ENCODE data around the gene RNF186.

DNA sequence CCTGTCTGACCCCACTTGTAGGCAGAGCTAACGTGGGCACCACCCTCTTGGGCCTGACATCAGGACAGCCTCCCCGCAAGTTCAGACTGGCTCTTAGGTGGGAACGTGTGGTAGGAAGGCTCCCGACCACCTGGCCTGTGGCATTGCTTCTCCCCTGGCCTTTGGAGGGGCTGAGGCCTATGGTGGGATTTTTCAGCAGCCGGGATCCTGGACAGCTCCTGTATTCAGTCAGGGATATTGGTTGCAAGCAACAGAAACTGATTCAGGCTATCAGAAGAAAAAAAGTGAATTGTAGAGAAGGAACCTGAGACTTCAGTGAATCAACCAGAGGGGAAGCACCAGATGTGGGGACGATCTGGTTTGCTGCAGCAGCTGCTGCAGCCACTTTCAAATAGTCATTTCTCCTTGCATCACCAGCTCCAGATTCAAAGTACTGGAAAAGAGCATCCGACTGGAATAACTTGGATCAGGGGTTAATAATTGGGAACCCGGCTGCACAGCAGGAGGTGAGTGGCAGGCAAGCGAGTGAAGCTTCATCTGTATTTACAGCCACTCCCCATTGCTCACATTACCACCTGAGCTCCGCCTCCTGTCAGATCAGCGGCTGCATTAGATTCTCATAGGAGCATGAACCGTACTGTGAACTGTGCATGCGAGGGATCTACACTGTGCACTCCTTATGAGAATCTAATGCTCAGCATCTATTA lies 5.9 kb downstream of the RNF186 start:
- TF ChIP-seq POLR2AphosphoS5 (IDR thresholded peaks at IDR 0.05) (no peak), POLR2A (IDR thresholded peaks at IDR 0.05) (no peak)
- TF ChIP-seq, protein P1, sequence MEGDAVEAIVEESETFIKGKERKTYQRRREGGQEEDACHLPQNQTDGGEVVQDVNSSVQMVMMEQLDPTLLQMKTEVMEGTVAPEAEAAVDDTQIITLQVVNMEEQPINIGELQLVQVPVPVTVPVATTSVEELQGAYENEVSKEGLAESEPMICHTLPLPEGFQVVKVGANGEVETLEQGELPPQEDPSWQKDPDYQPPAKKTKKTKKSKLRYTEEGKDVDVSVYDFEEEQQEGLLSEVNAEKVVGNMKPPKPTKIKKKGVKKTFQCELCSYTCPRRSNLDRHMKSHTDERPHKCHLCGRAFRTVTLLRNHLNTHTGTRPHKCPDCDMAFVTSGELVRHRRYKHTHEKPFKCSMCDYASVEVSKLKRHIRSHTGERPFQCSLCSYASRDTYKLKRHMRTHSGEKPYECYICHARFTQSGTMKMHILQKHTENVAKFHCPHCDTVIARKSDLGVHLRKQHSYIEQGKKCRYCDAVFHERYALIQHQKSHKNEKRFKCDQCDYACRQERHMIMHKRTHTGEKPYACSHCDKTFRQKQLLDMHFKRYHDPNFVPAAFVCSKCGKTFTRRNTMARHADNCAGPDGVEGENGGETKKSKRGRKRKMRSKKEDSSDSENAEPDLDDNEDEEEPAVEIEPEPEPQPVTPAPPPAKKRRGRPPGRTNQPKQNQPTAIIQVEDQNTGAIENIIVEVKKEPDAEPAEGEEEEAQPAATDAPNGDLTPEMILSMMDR (IDR thresholded peaks at IDR 0.05 in 8 of 11, conservative IDR thresholded peaks at IDR 0.05 in 3 of 11), result no peak

Data from spleen (tissue), 7 donors.